ENCODE data around the gene RYR2.

The RYR2 gene

GRCh38 chr1:237650809-237651208 lies 608.8 kb downstream of the RYR2 start:
- no peak for DNase-seq (ENCODE audit: low spot score)

- DNase-seq (ENCODE audit: low spot score), result no peak
Observed at GRCh38 chr1:237655778-237656177, 613.8 kb downstream of the RYR2 start.

GRCh38 chr1:237664348-237664747 lies 622.4 kb downstream of the RYR2 start:
- DNase-seq (ENCODE audit: low spot score), result no peak

GRCh38 chr1:237670302-237670701 lies 628.3 kb downstream of the RYR2 start:
- no peak for DNase-seq (ENCODE audit: low spot score)

- DNase-seq (ENCODE audit: low spot score), result no peak
Observed at GRCh38 chr1:237671262-237671661, 629.3 kb downstream of the RYR2 start.

- DNase-seq (ENCODE audit: low spot score), result no peak
Observed at GRCh38 chr1:237671935-237672334, 630.0 kb downstream of the RYR2 start.

GRCh38 chr1:237672748-237673147 lies 630.8 kb downstream of the RYR2 start:
- peak; percentile 8 for DNase-seq (ENCODE audit: low spot score)

GRCh38 chr1:237673631-237674030 lies 631.6 kb downstream of the RYR2 start:
- no peak for DNase-seq (ENCODE audit: low spot score)

GRCh38 chr1:237677979-237678378 lies 636.0 kb downstream of the RYR2 start:
- peak; percentile 13 for DNase-seq (ENCODE audit: low spot score)

GRCh38 chr1:237679687-237680086 lies 637.7 kb downstream of the RYR2 start:
- DNase-seq (ENCODE audit: low spot score), result no peak

- DNase-seq (ENCODE audit: low spot score), result no peak
Observed at GRCh38 chr1:237681210-237681609, 639.2 kb downstream of the RYR2 start.

- DNase-seq (ENCODE audit: low spot score), result no peak
Observed at GRCh38 chr1:237684236-237684635, 642.3 kb downstream of the RYR2 start.

- DNase-seq (ENCODE audit: low spot score), result no peak
Observed at GRCh38 chr1:237685551-237685950, 643.6 kb downstream of the RYR2 start.

- no peak for DNase-seq (ENCODE audit: low spot score)
Observed at GRCh38 chr1:237687804-237688203, 645.8 kb downstream of the RYR2 start.

GRCh38 chr1:237690656-237691055 lies 648.7 kb downstream of the RYR2 start:
- no peak for DNase-seq (ENCODE audit: low spot score)

- DNase-seq (ENCODE audit: low spot score), result peak; percentile 12
Observed at GRCh38 chr1:237692255-237692654, 650.3 kb downstream of the RYR2 start.

- DNase-seq (ENCODE audit: low spot score), result no peak
Observed at GRCh38 chr1:237695878-237696277, 653.9 kb downstream of the RYR2 start.

GRCh38 chr1:237700181-237700580 lies 658.2 kb downstream of the RYR2 start:
- DNase-seq (ENCODE audit: low spot score), result no peak

- DNase-seq (ENCODE audit: low spot score), result no peak
Observed at GRCh38 chr1:237701534-237701933, 659.5 kb downstream of the RYR2 start.

- no peak for DNase-seq (ENCODE audit: low spot score)
Observed at GRCh38 chr1:237702161-237702560, 660.2 kb downstream of the RYR2 start.

- DNase-seq (ENCODE audit: low spot score), result no peak
Observed at GRCh38 chr1:237705462-237705861, 663.5 kb downstream of the RYR2 start.

- DNase-seq (ENCODE audit: low spot score), result no peak
Observed at GRCh38 chr1:237709355-237709754, 667.4 kb downstream of the RYR2 start.

GRCh38 chr1:237711281-237711680 lies 669.3 kb downstream of the RYR2 start:
- no peak for DNase-seq (ENCODE audit: low spot score)

- DNase-seq (ENCODE audit: low spot score), result no peak
Observed at GRCh38 chr1:237712082-237712481, 670.1 kb downstream of the RYR2 start.
